WTC11 (cell line): ENCODE measurements around the gene CISTR.

Experiments used
- CBFB ChIP-seq: sonication (generic); formaldehyde crosslinking; IDR thresholded peaks from 2 replicates; pipeline ENCODE4 v1.8.1; 2022; ENCODE audit warnings: mild to moderate bottlenecking, low read depth, missing genetic modification reagents
- CREB1 ChIP-seq: sonication (generic); formaldehyde crosslinking; IDR thresholded peaks from 2 replicates; pipeline ENCODE4 v1.8.0; 2023; ENCODE audit warnings: mild to moderate bottlenecking, missing genetic modification reagents
- NFYB ChIP-seq: sonication (generic); formaldehyde crosslinking; conservative IDR thresholded peaks from 2 replicates; pipeline ENCODE4 v1.8.0; 2022; ENCODE audit warnings: low read depth, missing genetic modification reagents
- SP1 ChIP-seq: sonication (generic); formaldehyde crosslinking; conservative IDR thresholded peaks from 2 replicates; pipeline ENCODE4 v1.8.1; 2022; ENCODE audit warnings: missing genetic modification reagents
- TEAD1 ChIP-seq: sonication (generic); formaldehyde crosslinking; IDR thresholded peaks from 2 replicates; pipeline ENCODE4 v1.8.0; 2022; ENCODE audit warnings: mild to moderate bottlenecking, missing genetic modification reagents
- ZNF423 ChIP-seq: fragments of 250-450 bp; sonication (Bioruptor Pico); IDR thresholded peaks from 2 replicates; pipeline ENCODE4 v2.1.2; 2022; ENCODE audit warnings: mild to moderate bottlenecking, moderate library complexity
- TF ChIP-seq, protein P1 (sequence below): fragments of 200-600 bp; IDR thresholded peaks from 2 replicates; pipeline ENCODE4 v1.8.0; 2022; ENCODE audit warnings: antibody characterized with exemption
- TF ChIP-seq, protein P2 (sequence below): sonication (generic); formaldehyde crosslinking; IDR thresholded peaks from 2 replicates; pipeline ENCODE4 v1.8.0; 2022; ENCODE audit warnings: mild to moderate bottlenecking, missing genetic modification reagents
- TF ChIP-seq, protein P3 (sequence below): sonication (generic); formaldehyde crosslinking; IDR thresholded peaks from 2 replicates; pipeline ENCODE4 v1.8.0; 2022; ENCODE audit warnings: mild to moderate bottlenecking, missing genetic modification reagents
- TF ChIP-seq, protein P4 (sequence below): sonication (generic); formaldehyde crosslinking; IDR thresholded peaks from 2 replicates; pipeline ENCODE4 v1.8.1; 2023; ENCODE audit warnings: mild to moderate bottlenecking, missing genetic modification reagents
- TF ChIP-seq, protein P5 (sequence below): fragments of 250-450 bp; sonication (Bioruptor Pico); IDR thresholded peaks from 2 replicates; pipeline ENCODE4 v1.9.0; 2021; ENCODE audit warnings: mild to moderate bottlenecking, borderline replicate concordance
- TF ChIP-seq, protein P6 (sequence below): sonication (generic); formaldehyde crosslinking; IDR thresholded peaks from 2 replicates; pipeline ENCODE4 v1.8.1; 2023; ENCODE audit warnings: mild to moderate bottlenecking, missing genetic modification reagents, borderline replicate concordance
- TF ChIP-seq, protein P7 (sequence below): sonication (generic); formaldehyde crosslinking; IDR thresholded peaks from 2 replicates; pipeline ENCODE4 v1.8.0; 2023; ENCODE audit warnings: missing genetic modification reagents
- TF ChIP-seq, protein P8 (sequence below): sonication (generic); formaldehyde crosslinking; IDR thresholded peaks from 2 replicates; pipeline ENCODE4 v1.8.1; 2022; ENCODE audit warnings: low read depth, missing genetic modification reagents, borderline replicate concordance

DNA sequence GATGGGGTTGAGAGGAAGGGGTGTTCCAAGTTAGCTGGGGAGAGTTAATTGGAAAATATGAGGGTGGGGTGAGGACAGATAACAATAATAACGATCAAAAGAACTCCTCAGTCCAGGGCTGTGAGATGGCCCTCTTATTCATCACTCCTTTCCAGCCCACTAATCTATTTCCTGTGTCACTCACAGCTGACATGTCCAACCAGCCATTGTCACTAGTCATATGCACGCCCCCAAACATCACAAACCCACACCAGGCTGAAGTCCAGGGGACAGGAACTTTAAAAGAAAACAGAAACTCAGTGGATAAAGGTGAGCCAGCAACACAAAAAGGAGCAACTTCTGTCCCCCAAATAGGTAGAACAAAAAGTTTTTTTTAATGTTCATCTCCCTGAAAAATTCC lies 25.4 kb downstream of the CISTR start:
- TF ChIP-seq, protein P1, sequence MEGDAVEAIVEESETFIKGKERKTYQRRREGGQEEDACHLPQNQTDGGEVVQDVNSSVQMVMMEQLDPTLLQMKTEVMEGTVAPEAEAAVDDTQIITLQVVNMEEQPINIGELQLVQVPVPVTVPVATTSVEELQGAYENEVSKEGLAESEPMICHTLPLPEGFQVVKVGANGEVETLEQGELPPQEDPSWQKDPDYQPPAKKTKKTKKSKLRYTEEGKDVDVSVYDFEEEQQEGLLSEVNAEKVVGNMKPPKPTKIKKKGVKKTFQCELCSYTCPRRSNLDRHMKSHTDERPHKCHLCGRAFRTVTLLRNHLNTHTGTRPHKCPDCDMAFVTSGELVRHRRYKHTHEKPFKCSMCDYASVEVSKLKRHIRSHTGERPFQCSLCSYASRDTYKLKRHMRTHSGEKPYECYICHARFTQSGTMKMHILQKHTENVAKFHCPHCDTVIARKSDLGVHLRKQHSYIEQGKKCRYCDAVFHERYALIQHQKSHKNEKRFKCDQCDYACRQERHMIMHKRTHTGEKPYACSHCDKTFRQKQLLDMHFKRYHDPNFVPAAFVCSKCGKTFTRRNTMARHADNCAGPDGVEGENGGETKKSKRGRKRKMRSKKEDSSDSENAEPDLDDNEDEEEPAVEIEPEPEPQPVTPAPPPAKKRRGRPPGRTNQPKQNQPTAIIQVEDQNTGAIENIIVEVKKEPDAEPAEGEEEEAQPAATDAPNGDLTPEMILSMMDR, result no peak
- TF ChIP-seq, protein P2, sequence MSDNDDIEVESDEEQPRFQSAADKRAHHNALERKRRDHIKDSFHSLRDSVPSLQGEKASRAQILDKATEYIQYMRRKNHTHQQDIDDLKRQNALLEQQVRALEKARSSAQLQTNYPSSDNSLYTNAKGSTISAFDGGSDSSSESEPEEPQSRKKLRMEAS, result no peak
- TF ChIP-seq CBFB (CRISPR knock-in tag) (no peak), TEAD1 (CRISPR knock-in tag) (no peak), NFYB (CRISPR knock-in tag) (no peak), SP1 (CRISPR knock-in tag) (no peak), CREB1 (CRISPR knock-in tag) (no peak), ZNF423 (no peak)
- TF ChIP-seq, protein P3, sequence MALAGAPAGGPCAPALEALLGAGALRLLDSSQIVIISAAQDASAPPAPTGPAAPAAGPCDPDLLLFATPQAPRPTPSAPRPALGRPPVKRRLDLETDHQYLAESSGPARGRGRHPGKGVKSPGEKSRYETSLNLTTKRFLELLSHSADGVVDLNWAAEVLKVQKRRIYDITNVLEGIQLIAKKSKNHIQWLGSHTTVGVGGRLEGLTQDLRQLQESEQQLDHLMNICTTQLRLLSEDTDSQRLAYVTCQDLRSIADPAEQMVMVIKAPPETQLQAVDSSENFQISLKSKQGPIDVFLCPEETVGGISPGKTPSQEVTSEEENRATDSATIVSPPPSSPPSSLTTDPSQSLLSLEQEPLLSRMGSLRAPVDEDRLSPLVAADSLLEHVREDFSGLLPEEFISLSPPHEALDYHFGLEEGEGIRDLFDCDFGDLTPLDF (CRISPR knock-in tag), result no peak
- TF ChIP-seq, protein P4, sequence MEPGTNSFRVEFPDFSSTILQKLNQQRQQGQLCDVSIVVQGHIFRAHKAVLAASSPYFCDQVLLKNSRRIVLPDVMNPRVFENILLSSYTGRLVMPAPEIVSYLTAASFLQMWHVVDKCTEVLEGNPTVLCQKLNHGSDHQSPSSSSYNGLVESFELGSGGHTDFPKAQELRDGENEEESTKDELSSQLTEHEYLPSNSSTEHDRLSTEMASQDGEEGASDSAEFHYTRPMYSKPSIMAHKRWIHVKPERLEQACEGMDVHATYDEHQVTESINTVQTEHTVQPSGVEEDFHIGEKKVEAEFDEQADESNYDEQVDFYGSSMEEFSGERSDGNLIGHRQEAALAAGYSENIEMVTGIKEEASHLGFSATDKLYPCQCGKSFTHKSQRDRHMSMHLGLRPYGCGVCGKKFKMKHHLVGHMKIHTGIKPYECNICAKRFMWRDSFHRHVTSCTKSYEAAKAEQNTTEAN, result no peak
- TF ChIP-seq, protein P5, sequence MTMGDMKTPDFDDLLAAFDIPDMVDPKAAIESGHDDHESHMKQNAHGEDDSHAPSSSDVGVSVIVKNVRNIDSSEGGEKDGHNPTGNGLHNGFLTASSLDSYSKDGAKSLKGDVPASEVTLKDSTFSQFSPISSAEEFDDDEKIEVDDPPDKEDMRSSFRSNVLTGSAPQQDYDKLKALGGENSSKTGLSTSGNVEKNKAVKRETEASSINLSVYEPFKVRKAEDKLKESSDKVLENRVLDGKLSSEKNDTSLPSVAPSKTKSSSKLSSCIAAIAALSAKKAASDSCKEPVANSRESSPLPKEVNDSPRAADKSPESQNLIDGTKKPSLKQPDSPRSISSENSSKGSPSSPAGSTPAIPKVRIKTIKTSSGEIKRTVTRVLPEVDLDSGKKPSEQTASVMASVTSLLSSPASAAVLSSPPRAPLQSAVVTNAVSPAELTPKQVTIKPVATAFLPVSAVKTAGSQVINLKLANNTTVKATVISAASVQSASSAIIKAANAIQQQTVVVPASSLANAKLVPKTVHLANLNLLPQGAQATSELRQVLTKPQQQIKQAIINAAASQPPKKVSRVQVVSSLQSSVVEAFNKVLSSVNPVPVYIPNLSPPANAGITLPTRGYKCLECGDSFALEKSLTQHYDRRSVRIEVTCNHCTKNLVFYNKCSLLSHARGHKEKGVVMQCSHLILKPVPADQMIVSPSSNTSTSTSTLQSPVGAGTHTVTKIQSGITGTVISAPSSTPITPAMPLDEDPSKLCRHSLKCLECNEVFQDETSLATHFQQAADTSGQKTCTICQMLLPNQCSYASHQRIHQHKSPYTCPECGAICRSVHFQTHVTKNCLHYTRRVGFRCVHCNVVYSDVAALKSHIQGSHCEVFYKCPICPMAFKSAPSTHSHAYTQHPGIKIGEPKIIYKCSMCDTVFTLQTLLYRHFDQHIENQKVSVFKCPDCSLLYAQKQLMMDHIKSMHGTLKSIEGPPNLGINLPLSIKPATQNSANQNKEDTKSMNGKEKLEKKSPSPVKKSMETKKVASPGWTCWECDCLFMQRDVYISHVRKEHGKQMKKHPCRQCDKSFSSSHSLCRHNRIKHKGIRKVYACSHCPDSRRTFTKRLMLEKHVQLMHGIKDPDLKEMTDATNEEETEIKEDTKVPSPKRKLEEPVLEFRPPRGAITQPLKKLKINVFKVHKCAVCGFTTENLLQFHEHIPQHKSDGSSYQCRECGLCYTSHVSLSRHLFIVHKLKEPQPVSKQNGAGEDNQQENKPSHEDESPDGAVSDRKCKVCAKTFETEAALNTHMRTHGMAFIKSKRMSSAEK (CRISPR knock-in tag), result no peak
- TF ChIP-seq, protein P6, sequence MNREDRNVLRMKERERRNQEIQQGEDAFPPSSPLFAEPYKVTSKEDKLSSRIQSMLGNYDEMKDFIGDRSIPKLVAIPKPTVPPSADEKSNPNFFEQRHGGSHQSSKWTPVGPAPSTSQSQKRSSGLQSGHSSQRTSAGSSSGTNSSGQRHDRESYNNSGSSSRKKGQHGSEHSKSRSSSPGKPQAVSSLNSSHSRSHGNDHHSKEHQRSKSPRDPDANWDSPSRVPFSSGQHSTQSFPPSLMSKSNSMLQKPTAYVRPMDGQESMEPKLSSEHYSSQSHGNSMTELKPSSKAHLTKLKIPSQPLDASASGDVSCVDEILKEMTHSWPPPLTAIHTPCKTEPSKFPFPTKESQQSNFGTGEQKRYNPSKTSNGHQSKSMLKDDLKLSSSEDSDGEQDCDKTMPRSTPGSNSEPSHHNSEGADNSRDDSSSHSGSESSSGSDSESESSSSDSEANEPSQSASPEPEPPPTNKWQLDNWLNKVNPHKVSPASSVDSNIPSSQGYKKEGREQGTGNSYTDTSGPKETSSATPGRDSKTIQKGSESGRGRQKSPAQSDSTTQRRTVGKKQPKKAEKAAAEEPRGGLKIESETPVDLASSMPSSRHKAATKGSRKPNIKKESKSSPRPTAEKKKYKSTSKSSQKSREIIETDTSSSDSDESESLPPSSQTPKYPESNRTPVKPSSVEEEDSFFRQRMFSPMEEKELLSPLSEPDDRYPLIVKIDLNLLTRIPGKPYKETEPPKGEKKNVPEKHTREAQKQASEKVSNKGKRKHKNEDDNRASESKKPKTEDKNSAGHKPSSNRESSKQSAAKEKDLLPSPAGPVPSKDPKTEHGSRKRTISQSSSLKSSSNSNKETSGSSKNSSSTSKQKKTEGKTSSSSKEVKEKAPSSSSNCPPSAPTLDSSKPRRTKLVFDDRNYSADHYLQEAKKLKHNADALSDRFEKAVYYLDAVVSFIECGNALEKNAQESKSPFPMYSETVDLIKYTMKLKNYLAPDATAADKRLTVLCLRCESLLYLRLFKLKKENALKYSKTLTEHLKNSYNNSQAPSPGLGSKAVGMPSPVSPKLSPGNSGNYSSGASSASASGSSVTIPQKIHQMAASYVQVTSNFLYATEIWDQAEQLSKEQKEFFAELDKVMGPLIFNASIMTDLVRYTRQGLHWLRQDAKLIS (CRISPR knock-in tag), result no peak
- TF ChIP-seq, protein P7, sequence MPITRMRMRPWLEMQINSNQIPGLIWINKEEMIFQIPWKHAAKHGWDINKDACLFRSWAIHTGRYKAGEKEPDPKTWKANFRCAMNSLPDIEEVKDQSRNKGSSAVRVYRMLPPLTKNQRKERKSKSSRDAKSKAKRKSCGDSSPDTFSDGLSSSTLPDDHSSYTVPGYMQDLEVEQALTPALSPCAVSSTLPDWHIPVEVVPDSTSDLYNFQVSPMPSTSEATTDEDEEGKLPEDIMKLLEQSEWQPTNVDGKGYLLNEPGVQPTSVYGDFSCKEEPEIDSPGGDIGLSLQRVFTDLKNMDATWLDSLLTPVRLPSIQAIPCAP (CRISPR knock-in tag), result no peak
- TF ChIP-seq, protein P8, sequence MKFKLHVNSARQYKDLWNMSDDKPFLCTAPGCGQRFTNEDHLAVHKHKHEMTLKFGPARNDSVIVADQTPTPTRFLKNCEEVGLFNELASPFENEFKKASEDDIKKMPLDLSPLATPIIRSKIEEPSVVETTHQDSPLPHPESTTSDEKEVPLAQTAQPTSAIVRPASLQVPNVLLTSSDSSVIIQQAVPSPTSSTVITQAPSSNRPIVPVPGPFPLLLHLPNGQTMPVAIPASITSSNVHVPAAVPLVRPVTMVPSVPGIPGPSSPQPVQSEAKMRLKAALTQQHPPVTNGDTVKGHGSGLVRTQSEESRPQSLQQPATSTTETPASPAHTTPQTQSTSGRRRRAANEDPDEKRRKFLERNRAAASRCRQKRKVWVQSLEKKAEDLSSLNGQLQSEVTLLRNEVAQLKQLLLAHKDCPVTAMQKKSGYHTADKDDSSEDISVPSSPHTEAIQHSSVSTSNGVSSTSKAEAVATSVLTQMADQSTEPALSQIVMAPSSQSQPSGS (CRISPR knock-in tag), result no peak
